Measurements from ENCODE around the gene SNRNP48. TPM values are rescaled to one million over a fixed set of nuclear protein-coding genes. Genes with fewer than 3 reads are reported as not detected.

SNRNP48 gene
- total RNA-seq, 4 donors from 2014 or later, result 14.3 to 16.6 (median 15.3) TPM

DNA sequence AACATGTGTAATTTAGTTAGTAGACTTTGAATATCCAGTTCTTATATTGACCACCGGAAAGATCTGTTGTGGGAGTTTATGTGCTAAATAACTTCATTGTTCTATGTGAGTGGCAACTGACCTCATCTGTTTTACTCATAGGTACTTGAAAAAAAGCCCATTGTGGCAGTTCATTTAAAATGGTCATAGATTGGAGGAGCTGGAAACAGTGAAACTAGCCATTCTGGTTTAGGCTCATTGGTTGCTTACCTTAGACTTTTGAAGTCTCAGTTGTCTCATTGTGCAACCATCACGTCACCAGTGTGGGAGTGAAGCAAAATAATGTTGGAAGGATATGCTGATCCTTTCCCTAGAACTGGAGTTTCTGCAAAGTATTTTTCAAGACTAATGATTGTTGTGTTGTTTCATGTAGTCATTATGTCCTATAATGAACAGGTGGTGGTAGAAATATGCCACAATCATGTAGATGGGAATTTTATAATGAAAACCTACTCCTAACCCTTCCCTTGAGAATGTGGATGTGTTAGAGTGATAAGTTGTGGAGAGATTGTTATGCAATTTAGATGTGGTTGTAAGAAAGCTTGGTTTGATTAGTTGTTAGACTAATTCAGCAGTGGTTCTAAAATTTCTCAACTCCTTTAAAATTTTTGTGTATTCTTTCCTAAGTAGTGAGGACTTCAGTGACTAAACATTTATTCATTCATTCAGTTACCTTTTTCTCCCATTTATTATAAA lies 30.2 kb upstream of the SNRNP48 start:
- H3K27me3 ChIP-seq, result peaks cover 0 to 5% (median 4%) of the 10 kb centered on the region in 3 donors
- intact Hi-C loops (cut with DNase I; ENCODE audit: low total_unique reads) (no loop called here), in situ Hi-C loops (cut with MboI; ENCODE audit: low sequenced_read_pairs in 4 of 4) (no loop called here)
- H3K4me3 ChIP-seq, result no peak overlapping the region
- H3K36me3 ChIP-seq, result no peaks in the 10 kb centered on the region
- DNase-seq, result no peak
- no peak overlapping the region for H3K27ac ChIP-seq
- no peak for ATAC-seq
- no peaks in the 10 kb centered on the region for H3K9me3 ChIP-seq
- no peaks in the 10 kb centered on the region for H3K4me1 ChIP-seq
- TF ChIP-seq POLR2A (IDR thresholded peaks at IDR 0.05), result no peak
- no peak for TF ChIP-seq CTCF (IDR thresholded peaks at IDR 0.05 in 4 of 5, conservative IDR thresholded peaks at IDR 0.05 in 1 of 5)

- Histone ChIP-seq H3K4me3 (no peak overlapping the region), H3K36me3 (no peaks in the 10 kb centered on the region), H3K27ac (no peak overlapping the region), H3K4me1 (no peaks in the 10 kb centered on the region), H3K9me3 (no peaks in the 10 kb centered on the region), H3K27me3 (peaks cover 0 to 4% (median 3%) of the 10 kb centered on the region in 3 donors)
- ATAC-seq (no peak), DNase-seq (no peak)
- in situ Hi-C loops (cut with MboI; ENCODE audit: low sequenced_read_pairs in 4 of 4), result no loop called here
- no peak for TF ChIP-seq CTCF (IDR thresholded peaks at IDR 0.05 in 4 of 5, conservative IDR thresholded peaks at IDR 0.05 in 1 of 5)
- TF ChIP-seq POLR2A (IDR thresholded peaks at IDR 0.05), result no peak
- intact Hi-C loops (cut with DNase I; ENCODE audit: low total_unique reads), result no loop called here
Measured at GRCh38 chr6:7561153-7561964, 28.6 kb upstream of the SNRNP48 start.

DNA sequence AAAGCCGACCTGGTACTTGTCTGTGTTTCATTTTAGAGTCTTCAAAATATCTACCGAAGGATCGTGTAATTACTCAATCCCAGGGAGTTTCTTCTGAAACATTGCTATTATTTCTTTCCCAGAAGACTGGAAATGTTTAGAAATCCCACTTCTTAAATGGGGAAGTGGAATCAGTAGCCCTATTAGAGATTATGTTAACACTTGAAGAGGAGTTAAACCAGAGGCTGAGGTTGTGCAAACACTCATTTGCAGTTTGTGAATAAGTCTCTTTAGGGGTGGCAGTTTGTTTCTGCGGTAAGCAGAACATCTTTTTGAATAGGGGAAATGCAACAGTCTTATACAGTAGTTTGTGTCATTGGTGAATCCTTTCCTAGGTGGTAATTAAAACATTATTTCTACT lies 27.2 kb upstream of the SNRNP48 start:
- Histone ChIP-seq H3K9me3 (no peaks in the 10 kb centered on the region), H3K36me3 (no peaks in the 10 kb centered on the region), H3K27ac (no peak overlapping the region), H3K4me3 (no peak overlapping the region), H3K4me1 (no peaks in the 10 kb centered on the region), H3K27me3 (peaks cover 0 to 5% (median 3%) of the 10 kb centered on the region in 3 donors)
- TF ChIP-seq CTCF (IDR thresholded peaks at IDR 0.05 in 4 of 5, conservative IDR thresholded peaks at IDR 0.05 in 1 of 5), result no peak
- no peak for TF ChIP-seq POLR2A (IDR thresholded peaks at IDR 0.05)
- no peak for DNase-seq
- in situ Hi-C loops (cut with MboI; ENCODE audit: low sequenced_read_pairs in 4 of 4) (no loop called here), intact Hi-C loops (cut with DNase I; ENCODE audit: low total_unique reads) (no loop called here)
- no peak for ATAC-seq

DNA sequence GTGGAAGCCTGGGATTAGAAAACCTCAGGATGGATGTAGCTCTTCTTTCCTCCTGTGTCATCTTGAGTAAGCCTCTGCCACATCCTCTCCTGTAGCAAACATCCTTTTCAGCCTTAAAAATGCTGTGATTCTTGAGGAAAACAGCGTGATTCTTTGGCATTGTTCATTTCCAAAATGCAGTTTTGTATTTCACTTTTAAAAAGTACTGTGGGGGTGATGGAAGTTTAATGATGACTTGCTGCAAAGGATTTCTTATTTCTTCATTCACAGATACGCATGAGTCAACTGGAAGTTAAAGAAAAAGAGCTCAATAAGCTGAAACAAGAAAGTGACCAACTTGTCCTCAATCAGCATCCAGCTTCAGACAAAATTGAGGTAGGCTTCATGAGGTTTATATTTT lies 23.9 kb upstream of the SNRNP48 start:
- ATAC-seq (no peak), DNase-seq (no peak)
- no peaks in the 10 kb centered on the region for H3K9me3 ChIP-seq
- H3K4me3 ChIP-seq, result no peak overlapping the region
- H3K27me3 ChIP-seq, result peaks cover 0 to 8% (median 5%) of the 10 kb centered on the region in 3 donors
- intact Hi-C loops (cut with DNase I; ENCODE audit: low total_unique reads) (no loop called here), in situ Hi-C loops (cut with MboI; ENCODE audit: low sequenced_read_pairs in 4 of 4) (no loop called here)
- no peak for TF ChIP-seq CTCF (IDR thresholded peaks at IDR 0.05 in 4 of 5, conservative IDR thresholded peaks at IDR 0.05 in 1 of 5)
- no peak for TF ChIP-seq POLR2A (IDR thresholded peaks at IDR 0.05)
- H3K36me3 ChIP-seq, result no peaks in the 10 kb centered on the region
- H3K27ac ChIP-seq, result no peak overlapping the region
- H3K4me1 ChIP-seq, result no peaks in the 10 kb centered on the region

Measured in gastrocnemius medialis (tissue), 4 donors.